DMS53 (cell line): ENCODE data around the gene UBN2.

Source experiments
- DNase-seq: peaks from one replicate; lab custom pipeline; 2025; lab: John Stamatoyannopoulos, UW

The UBN2 gene

DNA sequence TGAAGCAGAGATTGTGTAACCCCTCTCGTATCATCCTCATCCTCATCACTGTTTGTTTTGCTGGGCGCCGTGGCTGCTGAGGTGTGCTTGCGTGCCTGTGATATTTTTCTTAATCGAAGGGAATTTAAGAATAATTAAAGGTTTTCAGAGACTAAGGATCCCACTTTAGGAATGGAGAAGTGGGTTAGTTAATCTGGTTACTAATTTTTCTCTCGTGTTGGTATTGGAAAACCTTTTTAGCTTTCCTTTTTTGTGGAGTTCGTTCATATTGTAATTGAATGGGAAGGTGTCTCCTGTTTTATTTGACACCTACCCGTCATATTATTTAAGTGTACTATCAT, 1.3 kb downstream of the UBN2 start:
- DNase-seq, result no peak

GRCh38 chr7:139232904-139233303, 1.9 kb downstream of the UBN2 start:
- DNase-seq, result peak; percentile 26

DNA sequence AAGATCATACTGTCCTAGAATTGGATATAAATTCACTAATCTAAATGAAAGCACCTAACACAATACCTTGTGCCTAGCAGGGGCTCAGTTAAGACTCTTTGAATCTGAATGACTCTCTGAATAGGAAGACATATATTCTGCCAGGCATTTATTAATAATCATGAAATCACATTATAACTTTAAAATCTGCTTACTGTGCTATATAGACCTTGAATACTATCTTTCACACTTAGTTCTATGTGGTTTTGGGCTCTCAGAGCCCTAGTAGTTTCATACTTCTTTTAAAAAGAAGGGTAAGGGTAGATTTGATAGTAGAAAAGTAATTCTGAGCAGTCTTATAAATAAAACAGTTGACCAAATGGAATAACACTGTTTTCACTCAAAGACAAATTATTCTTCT, 10.2 kb downstream of the UBN2 start:
- no peak for DNase-seq

DNA sequence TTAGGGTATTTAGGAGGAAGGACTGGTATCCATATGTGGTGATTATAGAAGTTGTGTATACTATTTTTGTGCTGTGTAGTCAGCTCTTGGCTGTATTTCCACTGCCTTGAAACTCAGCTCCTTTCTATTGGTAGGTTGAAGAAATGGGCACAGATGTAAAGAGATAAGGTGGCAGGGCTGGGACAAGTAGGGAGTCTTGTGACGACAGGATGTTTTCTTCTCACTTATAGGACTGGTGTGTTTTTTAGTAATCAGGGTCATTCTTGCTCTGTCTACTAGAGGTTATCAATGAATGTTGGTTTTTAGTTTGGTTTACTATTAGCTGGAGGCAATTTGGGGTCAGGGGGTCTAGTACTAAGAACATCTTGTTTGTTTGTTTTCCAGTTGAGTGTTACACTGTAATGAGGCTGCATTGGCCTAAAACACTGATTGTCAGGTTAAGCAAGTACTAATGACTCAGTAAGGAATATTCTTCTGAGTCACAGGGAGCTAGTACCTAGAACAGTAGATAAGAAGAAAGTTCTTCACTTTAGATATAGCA, 11.8 kb downstream of the UBN2 start:
- DNase-seq, result no peak

GRCh38 chr7:139245401-139245800, 14.4 kb downstream of the UBN2 start:
- DNase-seq, result no peak

- DNase-seq, result no peak
These were observed 15.5 kb downstream of the UBN2 start for GRCh38 chr7:139246494-139246893.

DNA sequence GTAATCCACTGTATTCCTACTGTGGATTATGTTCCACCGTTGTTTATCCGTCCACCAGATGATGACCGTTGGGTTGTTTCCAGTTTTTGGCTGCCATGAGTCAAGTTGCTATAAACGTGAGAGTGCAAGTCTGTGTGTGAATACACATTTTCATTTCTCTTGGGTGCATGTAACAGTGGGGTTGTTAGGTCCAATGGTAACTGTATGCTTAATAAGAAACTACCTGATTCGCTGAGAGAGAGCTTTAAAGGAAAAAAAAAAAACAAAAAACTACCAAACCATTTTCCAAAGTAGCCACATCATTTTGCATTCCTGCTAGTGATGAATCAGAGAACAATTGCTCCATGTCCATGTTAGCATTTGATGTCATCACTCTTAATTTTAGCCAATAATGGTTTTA, 15.9 kb downstream of the UBN2 start:
- no peak for DNase-seq

- DNase-seq, result no peak
These were observed 18.3 kb downstream of the UBN2 start for GRCh38 chr7:139249179-139249810.

GRCh38 chr7:139252451-139252850, 21.4 kb downstream of the UBN2 start:
- DNase-seq, result no peak

DNA sequence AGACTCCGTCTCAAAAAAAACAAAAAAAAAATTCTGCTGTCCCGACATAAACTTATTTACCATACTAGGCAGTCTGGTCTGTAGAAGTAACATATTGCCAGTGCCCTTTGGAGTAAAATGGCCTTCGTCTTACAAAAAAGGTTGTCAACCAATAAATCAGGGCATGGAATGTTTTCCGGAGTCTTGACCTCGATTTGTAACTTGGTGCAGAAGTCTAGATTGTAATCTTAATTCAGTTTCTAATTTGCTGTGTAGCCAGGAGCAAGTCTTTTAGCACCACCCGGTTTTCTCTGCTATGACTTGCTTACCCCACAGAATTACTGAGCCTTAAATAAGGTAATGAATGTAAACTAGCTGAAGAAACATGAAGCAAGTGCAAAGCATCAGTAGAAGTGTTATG, 23.2 kb downstream of the UBN2 start:
- DNase-seq, result no peak

DNA sequence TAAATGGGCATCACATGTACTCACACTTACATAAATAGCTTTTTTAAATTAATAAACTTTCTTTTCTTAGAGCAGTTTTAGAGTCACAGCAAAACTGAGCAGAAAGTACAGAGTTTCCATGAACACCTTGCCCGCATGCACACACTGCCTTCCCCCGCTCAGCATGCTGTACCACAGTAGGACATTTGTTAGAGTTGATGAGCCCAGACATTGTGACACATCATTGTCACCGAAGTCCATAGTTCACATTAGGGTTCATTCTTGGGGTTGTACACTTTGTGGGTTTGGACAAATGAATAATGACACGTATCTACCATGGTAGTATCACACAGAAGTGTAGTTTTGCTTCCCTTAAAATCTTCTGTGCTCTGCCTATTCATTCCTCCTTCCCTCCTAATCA, 23.7 kb downstream of the UBN2 start:
- no peak for DNase-seq

GRCh38 chr7:139255290-139255689, 24.3 kb downstream of the UBN2 start:
- no peak for DNase-seq

- DNase-seq, result no peak
These were observed 28.1 kb downstream of the UBN2 start for GRCh38 chr7:139259142-139259541.

- DNase-seq, result no peak
These were observed 33.2 kb downstream of the UBN2 start for GRCh38 chr7:139264220-139264619.

DNA sequence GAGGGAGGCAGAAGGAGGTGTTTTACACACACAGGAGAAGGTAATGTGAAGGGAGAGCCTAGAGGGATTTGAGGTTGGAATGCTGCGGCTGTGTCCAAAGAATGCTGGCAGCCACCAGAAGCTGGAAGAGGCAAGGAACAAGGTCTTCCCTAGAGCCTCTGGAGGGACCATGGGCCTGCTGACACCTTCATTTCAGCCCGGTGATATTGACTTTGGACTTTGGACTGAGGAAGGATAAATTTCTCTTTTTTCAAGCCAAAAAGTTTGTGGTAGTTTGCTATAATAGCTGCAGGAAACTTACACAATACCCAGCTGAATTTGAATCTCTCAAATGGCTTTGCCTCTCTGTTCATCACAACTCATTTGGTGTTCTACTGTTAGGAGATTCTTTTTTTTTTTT, 34.6 kb downstream of the UBN2 start:
- DNase-seq, result no peak

DNA sequence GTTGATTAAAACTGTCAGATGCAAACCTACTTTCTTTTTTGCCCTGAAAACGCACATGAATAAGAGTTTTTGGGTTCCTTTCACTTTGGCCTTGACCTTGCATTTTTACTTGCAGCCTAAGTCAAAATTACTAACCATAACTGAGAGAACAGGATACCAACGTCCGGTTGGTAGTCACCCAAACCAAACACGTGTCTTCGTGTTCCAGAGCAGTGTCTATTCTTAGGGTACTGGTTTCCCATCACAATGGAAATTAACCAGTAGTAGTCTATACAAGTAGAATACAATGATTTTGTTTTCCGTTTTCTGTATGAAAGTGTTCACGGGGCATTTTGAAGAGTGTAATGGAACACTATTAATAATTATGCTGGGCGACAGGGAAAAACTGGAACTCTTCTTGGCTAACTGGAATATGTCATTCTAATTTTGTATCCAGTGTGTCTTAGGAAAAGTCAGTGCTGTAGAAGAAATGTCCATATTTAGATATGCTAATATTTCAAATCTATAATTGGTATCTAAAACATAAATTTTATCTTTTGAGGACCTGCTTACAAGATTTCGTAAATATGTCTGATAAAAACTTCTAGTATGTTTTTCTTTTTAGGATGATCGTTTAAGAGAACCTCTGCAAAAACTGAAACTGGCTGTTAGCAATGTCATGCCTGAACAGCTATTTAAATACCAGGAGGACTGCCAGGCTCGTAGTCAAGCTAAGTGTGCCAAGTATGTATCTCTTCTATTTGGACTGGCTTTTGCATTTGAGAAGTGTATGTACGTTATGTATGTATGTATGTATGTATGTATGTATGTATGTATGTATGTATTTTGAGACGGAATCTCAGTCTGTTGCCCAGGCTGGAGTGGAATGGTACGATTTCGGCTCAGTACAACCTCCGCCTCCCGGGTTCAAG, 40.9 kb downstream of the UBN2 start:
- no peak for DNase-seq

- no peak for DNase-seq
These were observed 53.3 kb downstream of the UBN2 start for GRCh38 chr7:139284252-139284896.

GRCh38 chr7:139286144-139286543, 55.1 kb downstream of the UBN2 start:
- no peak for DNase-seq

DNA sequence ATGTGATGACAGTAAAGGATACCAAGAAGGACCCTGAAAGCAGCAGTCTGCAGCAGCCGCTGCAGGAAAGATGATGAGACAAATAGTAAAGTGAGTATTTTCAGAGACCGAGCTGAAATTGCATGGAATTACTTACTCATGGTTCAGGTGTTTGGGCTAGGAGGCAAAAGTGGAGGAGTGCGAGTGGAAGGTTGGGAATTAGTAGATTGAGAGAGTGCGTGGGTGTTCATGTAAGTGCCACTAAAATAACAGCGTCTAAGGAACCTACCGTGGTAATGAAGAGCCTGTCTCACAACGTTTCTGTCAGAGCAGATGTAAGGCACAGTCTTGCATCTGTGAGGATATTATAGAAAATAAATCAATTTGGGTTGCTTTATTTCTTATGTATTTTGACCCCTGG, 61.8 kb downstream of the UBN2 start:
- DNase-seq, result no peak

GRCh38 chr7:139293534-139293933, 62.5 kb downstream of the UBN2 start:
- DNase-seq, result no peak

- no peak for DNase-seq
These were observed 63.2 kb downstream of the UBN2 start for GRCh38 chr7:139294241-139294640.

DNA sequence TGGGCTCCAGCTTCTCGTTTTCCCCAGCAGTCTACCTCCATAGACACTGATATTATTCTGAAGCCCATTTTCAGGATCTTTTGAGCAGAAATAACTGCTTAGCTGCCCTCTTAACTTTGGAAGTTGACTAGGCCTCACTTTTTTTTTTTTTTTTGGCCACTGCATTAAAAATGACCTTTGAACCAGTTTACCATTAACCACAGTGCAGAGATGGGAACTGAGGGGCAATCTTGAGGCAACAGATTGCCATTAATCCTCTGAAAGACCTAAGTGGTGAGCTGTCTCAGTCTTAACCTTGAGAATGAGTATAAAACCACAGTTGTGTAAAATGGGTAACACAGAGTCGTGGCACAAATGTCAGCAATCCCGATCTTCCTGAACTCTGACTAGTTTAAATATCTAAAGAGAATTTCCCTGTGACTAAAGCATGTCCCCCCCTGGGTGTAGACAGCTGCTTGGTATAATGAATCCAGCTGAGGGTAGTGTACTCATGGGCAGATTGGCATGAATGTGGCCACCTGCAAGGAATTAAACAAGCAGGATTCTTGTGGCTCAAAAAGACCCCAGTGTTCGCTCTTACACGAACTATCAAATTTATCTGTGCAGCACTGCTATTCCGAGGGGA, 64.0 kb downstream of the UBN2 start:
- no peak for DNase-seq
